GM12875 (cell line): ENCODE measurements around the gene CDC20B.
A peak's percentile ranks its signal among the peaks of the same experiment; 100 is the strongest.

Experiments used
- H3K4me3 ChIP-seq: one replicate; pipeline ENCODE4 v1.5.1; 2011; ENCODE audit warnings: low read depth, low read length, control low read depth
- TF ChIP-seq, protein P1 (sequence below): IDR thresholded peaks from 2 replicates; pipeline ENCODE4 v1.5.1; 2011; ENCODE audit warnings: low read depth, mild to moderate bottlenecking, control low read depth, inconsistent platforms, low read length, moderate library complexity, borderline replicate concordance; ENCODE audit not compliant: insufficient read depth

CDC20B gene

GRCh38 chr5:55211184-55211874 lies 38.4 kb upstream of the CDC20B start:
- no peak overlapping the region for H3K4me3 ChIP-seq
- TF ChIP-seq, protein P1, sequence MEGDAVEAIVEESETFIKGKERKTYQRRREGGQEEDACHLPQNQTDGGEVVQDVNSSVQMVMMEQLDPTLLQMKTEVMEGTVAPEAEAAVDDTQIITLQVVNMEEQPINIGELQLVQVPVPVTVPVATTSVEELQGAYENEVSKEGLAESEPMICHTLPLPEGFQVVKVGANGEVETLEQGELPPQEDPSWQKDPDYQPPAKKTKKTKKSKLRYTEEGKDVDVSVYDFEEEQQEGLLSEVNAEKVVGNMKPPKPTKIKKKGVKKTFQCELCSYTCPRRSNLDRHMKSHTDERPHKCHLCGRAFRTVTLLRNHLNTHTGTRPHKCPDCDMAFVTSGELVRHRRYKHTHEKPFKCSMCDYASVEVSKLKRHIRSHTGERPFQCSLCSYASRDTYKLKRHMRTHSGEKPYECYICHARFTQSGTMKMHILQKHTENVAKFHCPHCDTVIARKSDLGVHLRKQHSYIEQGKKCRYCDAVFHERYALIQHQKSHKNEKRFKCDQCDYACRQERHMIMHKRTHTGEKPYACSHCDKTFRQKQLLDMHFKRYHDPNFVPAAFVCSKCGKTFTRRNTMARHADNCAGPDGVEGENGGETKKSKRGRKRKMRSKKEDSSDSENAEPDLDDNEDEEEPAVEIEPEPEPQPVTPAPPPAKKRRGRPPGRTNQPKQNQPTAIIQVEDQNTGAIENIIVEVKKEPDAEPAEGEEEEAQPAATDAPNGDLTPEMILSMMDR: no peak

GRCh38 chr5:55205001-55205400 lies 32.0 kb upstream of the CDC20B start:
- no peak overlapping the region for H3K4me3 ChIP-seq
- TF ChIP-seq, protein P1: no peak

- TF ChIP-seq, protein P1: no peak
- H3K4me3 ChIP-seq: no peak overlapping the region
Measured at GRCh38 chr5:55191165-55191564, 18.2 kb upstream of the CDC20B start.

DNA sequence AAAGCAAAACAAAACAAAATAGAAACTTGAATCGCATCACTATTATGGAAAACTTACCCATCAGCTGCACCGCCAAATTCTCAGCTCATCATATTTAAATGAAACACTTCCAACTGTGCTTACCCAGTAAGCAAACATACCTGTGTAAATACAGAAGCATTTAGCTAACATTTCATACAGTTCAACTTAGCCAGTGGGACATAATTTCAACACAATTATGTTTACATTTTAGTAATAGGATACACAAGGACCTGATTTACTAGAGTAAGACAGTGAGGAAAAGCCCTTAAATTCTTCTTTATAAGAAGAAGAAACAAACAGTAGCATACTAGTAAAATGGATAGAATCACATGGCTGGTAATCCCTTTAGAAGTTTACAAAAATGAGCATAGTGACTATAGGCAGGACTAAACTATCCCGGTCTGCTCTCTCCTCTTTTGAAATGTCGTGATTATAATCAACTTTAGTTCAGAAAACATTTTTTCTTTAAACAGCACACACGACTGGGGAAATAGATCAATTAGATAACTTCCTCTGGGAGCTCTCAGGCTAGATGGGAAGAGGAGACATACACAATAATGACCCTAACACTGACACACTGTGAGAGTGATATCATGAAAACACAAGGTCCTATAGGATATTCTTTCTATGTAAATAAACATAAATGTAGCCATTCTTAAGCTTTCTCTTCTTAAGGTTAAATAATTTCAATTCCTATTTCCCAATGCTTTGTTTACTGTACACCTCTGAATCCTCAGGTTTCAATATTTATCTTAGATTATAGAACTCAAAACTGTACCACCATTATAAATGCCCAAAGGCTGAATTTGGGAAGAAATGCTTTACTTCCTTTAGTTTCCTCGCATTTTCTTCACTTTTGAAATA lies 15.9 kb upstream of the CDC20B start:
- H3K4me3 ChIP-seq: no peak overlapping the region
- TF ChIP-seq, protein P1: no peak

DNA sequence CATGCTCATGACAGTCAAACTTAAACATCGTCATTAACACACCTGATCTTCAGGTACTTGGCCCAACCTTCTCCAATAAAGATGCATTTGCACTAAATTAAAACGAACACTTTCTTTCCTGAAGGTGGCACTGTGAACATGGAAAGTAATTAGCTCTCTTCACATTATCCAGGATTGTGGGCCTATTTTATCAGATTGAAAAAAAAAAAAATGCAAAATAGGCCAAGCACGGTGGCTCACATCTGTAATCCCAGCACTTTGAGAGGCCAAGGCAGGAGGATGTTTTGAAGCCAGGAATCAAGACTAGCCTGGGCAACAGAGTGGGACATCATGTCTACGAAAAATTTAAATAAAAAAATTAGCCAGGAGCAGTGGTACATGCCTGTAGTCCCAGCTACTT lies 14.4 kb upstream of the CDC20B start:
- TF ChIP-seq, protein P1: 0 out of 2 replicates have a peak, but pooled peaks have one; percentile 4
- no peak overlapping the region for H3K4me3 ChIP-seq

GRCh38 chr5:55180016-55180415 lies 7.0 kb upstream of the CDC20B start:
- no peak overlapping the region for H3K4me3 ChIP-seq
- TF ChIP-seq, protein P1: no peak
